GM19438 (cell line): ENCODE measurements around the gene CNDP1.

ENCODE experiments used
- ATAC-seq: cut with Tn5 transposase; IDR thresholded peaks from one replicate; pipeline ENCODE4 v1.9.1; 2021; ENCODE audit warnings: low read depth; ENCODE audit not compliant: unreplicated experiment

The CNDP1 gene

DNA sequence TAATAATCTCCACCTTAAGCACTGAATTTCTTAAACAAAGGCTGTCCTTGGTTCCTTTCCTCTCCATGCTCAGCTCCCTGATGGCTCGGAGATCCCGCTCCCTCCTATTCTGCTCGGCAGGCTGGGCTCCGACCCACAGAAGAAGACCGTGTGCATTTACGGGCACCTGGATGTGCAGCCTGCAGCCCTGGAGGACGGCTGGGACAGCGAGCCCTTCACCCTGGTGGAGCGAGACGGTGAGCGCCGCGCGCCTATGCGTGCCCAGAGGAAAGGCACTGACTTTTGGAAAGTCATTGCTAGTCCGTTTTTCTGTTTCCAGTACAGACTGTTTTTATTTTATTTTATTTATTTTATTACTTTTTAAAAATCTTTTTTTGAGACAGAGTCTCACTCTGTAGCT, 28.5 kb upstream of the CNDP1 start:
- ATAC-seq = no peak

DNA sequence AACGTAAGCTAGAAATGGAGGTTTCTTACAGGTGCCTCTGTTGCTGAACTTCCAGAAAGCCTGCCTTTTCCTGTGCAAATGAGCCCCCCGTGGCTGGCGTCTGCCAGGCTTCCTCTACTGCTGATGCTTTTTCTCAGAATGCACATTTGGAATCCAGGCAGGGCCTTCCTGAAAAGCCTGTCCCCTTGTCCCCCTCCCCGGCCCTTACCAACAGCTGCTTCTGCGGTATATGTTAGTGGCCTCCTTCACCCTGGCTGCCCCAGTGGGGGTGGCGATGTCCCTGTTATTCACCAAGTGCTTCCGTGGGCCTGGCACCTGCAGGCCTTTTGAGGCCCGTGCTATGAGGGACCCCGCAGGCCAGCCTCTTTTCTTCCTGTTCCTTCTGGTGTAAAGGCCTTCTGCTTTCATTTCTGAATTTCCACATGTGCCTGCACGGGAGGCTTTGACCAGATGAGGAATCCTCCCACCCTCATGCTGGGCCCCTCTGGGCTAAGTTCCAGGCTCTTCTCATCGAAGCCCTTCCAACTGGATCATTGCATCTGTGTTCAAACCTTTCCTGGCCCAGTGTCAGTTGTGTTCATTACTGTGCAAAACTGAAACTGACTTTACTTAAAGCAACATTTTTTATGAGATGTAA, 27.7 kb upstream of the CNDP1 start:
- ATAC-seq = no peak

DNA sequence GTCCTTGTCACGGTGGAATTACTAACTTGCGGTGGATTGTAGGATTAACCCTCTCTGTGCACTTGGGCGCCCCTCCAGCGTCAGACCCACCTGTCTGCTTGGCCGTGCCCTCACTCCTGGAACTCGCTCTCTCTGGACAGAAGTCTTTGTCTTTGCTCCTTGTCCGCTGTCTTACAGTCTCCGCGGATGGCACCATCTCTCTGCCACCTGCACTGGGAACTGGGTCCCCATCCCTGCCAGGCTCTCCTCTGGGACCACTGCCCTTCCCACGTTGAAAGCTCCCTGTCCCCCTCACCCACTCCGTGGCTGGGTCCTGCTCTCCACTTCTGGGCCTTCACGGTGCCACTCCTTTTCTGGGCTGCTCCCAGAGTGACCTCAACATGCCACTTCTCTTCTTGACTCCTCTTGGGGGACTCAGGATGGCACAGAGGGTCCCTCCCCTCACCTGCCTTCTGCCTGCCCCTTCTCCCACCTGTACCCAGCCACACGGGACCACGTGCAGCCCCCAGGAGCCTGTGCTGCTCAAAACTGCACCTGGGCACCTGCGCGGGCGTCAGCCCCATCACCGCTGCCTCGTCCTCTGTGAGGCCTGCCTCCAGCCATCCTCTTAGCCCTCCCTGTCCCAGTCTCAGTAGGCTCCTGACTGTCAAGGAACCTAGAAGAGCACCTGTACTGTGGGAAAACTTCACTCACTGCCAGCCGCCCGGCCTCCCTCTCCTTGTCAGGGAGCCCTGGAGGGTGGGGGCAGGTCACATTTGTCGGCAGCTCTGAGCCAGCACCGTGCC, 27.0 kb upstream of the CNDP1 start:
- ATAC-seq = no peak

- ATAC-seq = no peak
These were observed 26.4 kb upstream of the CNDP1 start for GRCh38 chr18:74507927-74508326.

DNA sequence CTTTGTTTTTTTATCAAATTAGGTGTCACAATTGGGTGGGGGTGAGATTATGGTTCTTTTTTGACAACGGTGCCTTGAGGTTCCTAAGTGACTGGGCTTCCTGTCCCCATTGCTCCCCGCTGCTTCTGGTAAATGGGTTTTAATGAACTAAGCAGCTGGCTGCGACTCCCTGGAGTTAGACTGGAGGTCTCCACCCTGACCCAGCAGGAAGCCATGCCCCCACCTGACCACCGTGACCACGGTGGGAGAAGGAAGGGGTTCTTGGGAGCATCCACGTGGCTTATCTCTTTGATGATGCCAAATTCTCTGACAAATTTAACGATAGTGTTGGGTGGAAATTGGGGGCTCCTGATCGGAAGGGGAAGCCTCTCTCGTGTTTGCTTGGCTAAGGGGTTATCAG, 25.9 kb upstream of the CNDP1 start:
- ATAC-seq = no peak

- ATAC-seq = no peak
These were observed 25.5 kb upstream of the CNDP1 start for GRCh38 chr18:74508821-74509225.

- no peak for ATAC-seq
These were observed 24.2 kb upstream of the CNDP1 start for GRCh38 chr18:74509856-74510769.

DNA sequence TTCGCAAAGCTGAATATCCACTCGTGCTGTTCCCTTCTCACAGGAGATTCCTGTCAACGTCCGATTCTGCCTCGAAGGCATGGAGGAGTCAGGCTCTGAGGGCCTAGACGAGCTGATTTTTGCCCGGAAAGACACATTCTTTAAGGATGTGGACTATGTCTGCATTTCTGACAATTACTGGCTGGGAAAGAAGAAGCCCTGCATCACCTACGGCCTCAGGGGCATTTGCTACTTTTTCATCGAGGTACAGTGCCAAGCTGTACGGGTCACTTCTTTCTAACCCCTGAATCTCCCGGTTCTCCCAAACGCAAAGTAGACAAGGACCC, 23.6 kb upstream of the CNDP1 start:
- no peak for ATAC-seq

- ATAC-seq = no peak
These were observed 22.5 kb upstream of the CNDP1 start for GRCh38 chr18:74511823-74512222.

DNA sequence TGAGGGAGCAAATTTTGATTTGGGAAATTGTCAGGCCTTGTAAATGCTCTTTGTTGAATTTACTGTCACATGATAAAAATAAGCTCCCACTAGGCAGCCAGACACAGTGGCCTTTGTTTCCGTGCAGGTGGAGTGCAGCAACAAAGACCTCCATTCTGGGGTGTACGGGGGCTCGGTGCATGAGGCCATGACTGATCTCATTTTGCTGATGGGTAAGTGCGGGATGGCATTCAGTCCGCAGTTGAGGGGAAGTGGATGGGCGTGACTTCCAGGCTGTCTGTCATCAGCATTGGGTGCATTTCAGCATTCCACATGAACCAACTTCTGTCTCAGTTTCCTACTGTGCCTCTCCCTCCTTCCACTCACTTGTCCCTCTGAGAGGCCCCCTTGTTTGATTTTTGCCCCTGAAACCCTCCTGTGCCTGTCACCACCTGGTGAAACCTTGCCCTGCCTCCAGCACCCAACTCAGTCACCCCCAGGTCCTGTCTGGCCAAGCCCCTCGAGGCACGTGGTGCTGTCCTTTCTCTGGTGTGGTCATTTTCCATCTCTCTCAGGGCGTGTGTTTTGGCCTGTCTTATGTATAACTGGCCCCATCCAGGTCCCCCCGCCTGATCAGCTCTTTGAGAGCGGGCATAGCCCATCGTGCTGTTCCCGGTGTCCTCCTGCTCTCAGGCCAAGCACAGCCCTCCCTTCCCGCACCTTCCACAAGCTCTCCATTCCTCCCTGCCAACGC, 21.8 kb upstream of the CNDP1 start:
- no peak for ATAC-seq

GRCh38 chr18:74513149-74513882, 21.0 kb upstream of the CNDP1 start:
- no peak for ATAC-seq

- no peak for ATAC-seq
These were observed 20.5 kb upstream of the CNDP1 start for GRCh38 chr18:74513883-74514205.

DNA sequence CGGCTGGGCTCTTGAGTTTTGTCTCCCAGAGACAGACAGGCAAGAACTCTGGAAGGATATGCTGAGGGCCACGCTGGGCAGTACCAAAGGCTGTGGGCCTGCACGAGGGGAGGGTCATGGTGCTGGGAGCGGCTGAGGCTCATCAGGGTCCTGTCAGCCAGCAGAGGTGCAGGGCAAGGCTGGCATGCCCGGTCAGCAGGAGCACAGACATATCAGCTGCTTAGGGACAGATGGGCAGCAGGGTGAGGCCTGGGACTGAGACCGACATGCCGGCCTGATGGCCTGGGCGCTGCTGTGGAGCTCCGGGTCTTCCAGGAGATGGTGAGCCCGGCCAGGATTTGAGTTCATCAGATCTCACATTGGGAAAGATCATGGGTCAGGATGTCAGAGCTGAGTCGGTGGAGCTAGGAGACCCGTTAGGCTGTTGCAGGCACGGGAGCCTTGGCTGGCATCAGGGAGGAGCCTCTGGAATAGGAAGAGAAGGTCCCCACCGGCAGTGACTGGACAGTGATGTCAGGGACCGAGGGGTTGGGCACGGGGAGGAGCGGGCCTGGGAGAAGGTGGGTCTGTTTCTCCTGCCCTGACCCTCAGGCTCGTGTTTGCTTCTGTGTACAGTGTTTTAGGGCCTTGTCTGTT, 19.3 kb upstream of the CNDP1 start:
- no peak for ATAC-seq

DNA sequence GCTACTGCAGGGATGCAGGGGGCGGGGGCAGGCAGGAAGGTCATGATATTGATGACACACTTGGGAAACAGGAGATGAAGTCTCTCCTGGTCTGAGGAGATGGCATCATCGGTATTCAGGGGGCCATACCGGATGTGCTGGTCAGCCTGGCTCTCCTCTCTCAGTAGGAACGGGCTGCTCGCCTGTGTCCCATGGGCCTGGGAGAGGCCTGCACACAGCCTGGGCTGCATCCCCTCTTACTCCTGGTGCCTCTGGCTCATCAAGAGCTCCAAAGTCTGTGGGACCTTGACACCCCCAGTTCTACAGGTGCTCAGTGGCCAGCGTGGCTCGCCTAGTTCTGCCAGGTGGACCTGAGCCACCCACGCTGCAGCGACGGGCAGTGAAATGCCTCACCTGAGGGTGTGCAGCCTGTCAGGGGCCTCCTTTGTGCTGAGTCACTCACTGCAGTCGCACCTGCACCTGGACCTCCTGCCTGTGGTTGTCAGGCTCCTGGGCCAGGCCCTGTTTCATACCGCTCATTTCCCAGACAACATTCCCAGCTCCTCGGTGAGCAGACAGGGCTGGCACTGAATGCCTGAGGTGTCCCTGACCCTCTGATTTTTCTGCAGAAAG, 18.6 kb upstream of the CNDP1 start:
- no peak for ATAC-seq

DNA sequence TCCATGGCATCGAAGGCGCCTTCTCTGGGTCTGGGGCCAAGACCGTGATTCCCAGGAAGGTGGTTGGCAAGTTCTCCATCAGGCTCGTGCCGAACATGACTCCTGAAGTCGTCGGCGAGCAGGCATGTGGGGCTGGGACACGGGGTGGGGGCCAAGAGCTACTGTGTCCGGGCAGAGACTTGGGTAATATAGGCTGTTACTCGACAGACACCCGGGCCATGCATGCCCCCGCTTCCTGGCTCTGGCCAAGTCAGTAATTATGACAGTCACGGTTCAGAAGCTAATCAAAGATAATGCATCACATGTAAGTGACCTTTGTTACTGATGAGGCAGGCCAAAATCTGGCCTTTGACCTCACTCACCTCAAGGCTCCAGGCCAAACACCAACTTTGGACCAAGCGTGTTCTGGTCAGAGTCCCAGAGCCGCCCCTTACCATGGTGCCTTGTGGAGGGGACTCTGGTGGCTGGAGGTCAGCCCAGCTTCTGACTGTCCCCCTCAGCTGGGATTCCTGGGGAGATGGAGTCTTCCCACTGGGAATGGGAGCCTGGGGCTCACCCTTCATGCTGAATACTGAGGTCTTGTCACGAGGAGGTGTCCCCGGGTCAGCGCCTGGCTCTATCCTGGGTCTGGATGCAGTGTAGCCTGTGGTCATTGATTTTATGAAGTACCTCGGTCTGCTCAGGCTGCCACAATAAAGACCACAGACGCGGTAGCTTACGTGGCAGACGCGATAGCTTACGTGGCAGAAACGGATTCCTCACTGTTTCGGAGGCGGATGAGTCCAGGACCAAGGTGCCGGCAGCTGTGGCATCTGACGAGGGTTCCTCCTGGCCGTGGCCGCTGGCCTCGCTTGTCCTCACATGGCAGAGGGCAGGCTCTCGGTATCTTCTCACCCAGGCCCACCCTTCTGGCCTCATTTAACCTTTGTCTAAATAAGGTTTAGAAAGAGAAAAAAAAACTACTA, 17.7 kb upstream of the CNDP1 start:
- ATAC-seq = no peak

GRCh38 chr18:74517236-74517630, 17.1 kb upstream of the CNDP1 start:
- ATAC-seq = no peak

- ATAC-seq = no peak
These were observed 15.6 kb upstream of the CNDP1 start for GRCh38 chr18:74518456-74519295.
